LNCaP clone FGC (cell line): ENCODE results near the gene CDH11.

ENCODE experiments used
- DNase-seq: peaks from one replicate; pipeline ENCODE4 v3.0.0-alpha.2; 2011; ENCODE audit warnings: low read depth
- H3K4me3 ChIP-seq: 2 replicates; pipeline ENCODE4 v1.5.1; 2011; ENCODE audit warnings: mild to moderate bottlenecking, low read depth, low read length, control low read depth
- CTCF ChIP-seq: IDR thresholded peaks from 2 replicates; pipeline ENCODE4 v1.5.1; 2012; ENCODE audit warnings: mild to moderate bottlenecking; ENCODE audit not compliant: control insufficient read depth, insufficient read depth; ENCODE audit errors: extremely low read depth

The CDH11 gene

GRCh38 chr16:65095906-65096305, 26.0 kb downstream of the CDH11 start:
- no peak overlapping the region for H3K4me3 ChIP-seq
- DNase-seq: no peak
- TF ChIP-seq CTCF: no peak

- no peak for TF ChIP-seq CTCF
- DNase-seq: no peak
Measured at GRCh38 chr16:65095090-65095728, 26.7 kb downstream of the CDH11 start.

DNA sequence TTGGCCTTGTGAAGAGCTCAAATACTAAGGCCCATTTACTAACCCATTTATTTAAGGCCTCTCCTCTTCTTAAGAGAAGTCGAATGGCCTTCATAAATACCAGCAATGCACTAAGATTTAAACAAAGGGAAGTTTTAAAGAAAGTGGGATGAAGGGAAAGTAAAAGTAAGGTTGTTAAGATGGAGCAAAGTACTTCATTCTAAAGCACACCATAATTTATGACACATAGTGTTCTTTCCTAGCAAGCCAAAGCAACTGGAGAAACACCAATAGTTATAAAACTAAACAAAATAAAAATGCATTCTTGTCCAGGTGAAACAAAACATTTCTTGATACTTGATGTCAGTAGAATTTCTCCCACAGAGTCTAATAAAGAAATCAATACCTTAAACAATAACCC, 27.9 kb downstream of the CDH11 start:
- H3K4me3 ChIP-seq: no peak overlapping the region
- no peak for DNase-seq
- TF ChIP-seq CTCF: no peak

More at GRCh38 chr16:65095090-65095728, 26.7 kb downstream of the CDH11 start:
- no peak overlapping the region for H3K4me3 ChIP-seq

- DNase-seq: no peak
- H3K4me3 ChIP-seq: no peak overlapping the region
- TF ChIP-seq CTCF: no peak
Measured at GRCh38 chr16:65083164-65083857, 38.6 kb downstream of the CDH11 start.

DNA sequence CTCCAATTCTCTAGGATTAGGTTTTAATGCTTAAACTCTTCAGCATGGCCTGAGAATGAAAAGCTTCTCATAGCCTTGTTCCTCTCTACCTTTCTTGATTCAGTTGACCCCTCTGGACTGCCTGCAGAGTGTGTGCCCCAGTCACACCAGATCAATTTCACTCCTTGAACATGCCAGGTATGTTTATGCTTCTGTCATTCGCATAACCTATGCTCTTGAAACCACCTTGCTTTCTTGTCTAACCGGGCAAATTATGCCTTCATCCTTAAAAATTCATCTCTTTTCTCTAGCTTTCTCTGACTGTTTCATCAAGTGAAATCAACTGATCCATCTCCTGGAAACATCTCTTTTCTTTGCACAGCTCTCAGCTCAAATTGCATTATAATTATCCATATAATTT, 42.3 kb downstream of the CDH11 start:
- no peak overlapping the region for H3K4me3 ChIP-seq
- no peak for DNase-seq
- no peak for TF ChIP-seq CTCF

DNA sequence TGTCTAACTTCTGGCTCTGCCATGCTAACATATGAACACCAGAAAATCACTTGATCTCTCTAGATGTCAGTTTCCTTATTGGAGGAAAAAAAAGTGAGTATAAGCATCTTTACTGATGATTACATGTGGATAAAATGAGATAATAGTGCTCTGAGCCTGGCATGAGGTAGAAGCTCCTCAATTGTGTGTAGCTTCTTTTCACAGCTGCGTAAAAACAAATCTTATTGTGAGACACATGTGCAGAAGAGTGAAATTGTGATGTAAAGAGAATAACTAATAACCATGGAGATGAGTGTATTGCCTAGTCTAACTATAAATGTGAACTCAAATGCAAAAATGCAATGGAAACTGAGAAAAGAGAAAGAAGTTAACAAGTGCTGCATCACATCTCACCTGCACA, 44.7 kb downstream of the CDH11 start:
- H3K4me3 ChIP-seq: no peak overlapping the region
- no peak for TF ChIP-seq CTCF
- DNase-seq: no peak
